HG02943 (cell line): Measurements from ENCODE around the gene FAM177B.
"Not testable (repeated sequence)": the region's sequence is repeated elsewhere in the genome, so short reads cannot be mapped to it uniquely, and the experiment has no call there.

Experiments
- ATAC-seq: cut with Tn5 transposase; IDR thresholded peaks from one replicate; pipeline ENCODE4 v1.9.1; 2021; ENCODE audit warnings: mild to moderate bottlenecking, low read depth, moderate library complexity; ENCODE audit not compliant: unreplicated experiment

FAM177B gene

GRCh38 chr1:222739465-222739864 is 2.5 kb downstream of the FAM177B start:
- no peak for ATAC-seq

GRCh38 chr1:222739929-222740328 is 2.9 kb downstream of the FAM177B start:
- no peak for ATAC-seq

GRCh38 chr1:222741630-222742457 is 4.8 kb downstream of the FAM177B start:
- not testable (repeated sequence) for ATAC-seq

- no peak for ATAC-seq
These were observed 12.9 kb downstream of the FAM177B start for GRCh38 chr1:222749927-222750326.

- no peak for ATAC-seq
These were observed 13.6 kb downstream of the FAM177B start for GRCh38 chr1:222750651-222751050.

GRCh38 chr1:222751255-222751654 is 14.3 kb downstream of the FAM177B start:
- ATAC-seq, result no peak

- no peak for ATAC-seq
These were observed 17.6 kb downstream of the FAM177B start for GRCh38 chr1:222754366-222755139.

- ATAC-seq, result no peak
These were observed 20.8 kb downstream of the FAM177B start for GRCh38 chr1:222757646-222758268.

GRCh38 chr1:222759451-222760035 is 22.5 kb downstream of the FAM177B start:
- ATAC-seq, result no peak

GRCh38 chr1:222761083-222761482 is 24.1 kb downstream of the FAM177B start:
- ATAC-seq, result no peak

- not testable (repeated sequence) for ATAC-seq
These were observed 25.2 kb downstream of the FAM177B start for GRCh38 chr1:222762178-222762577.

- ATAC-seq, result no peak
These were observed 30.2 kb downstream of the FAM177B start for GRCh38 chr1:222767152-222767571.

- ATAC-seq, result no peak
These were observed 31.6 kb downstream of the FAM177B start for GRCh38 chr1:222768592-222768991.

- ATAC-seq, result no peak
These were observed 32.2 kb downstream of the FAM177B start for GRCh38 chr1:222769181-222769580.

- no peak for ATAC-seq
These were observed 33.1 kb downstream of the FAM177B start for GRCh38 chr1:222769971-222770620.

- ATAC-seq, result peak; percentile 85
These were observed 36.0 kb downstream of the FAM177B start for GRCh38 chr1:222772996-222773379.

GRCh38 chr1:222777463-222777862 is 40.5 kb downstream of the FAM177B start:
- no peak for ATAC-seq

GRCh38 chr1:222777977-222778376 is 41.0 kb downstream of the FAM177B start:
- no peak for ATAC-seq

- ATAC-seq, result no peak
These were observed 44.2 kb downstream of the FAM177B start for GRCh38 chr1:222781251-222781650.

- ATAC-seq, result no peak
These were observed 46.0 kb downstream of the FAM177B start for GRCh38 chr1:222783051-222783450.
